Vagina (tissue), 2 donors: ENCODE data around the gene HK3. TPM values are rescaled to one million over a fixed set of nuclear protein-coding genes. Genes with fewer than 3 reads are reported as not detected.

Experiments used
- DNase-seq, 2 donors: peaks; one replicate each; pipeline ENCODE4 v3.0.0-alpha.2; 2017; ENCODE audit errors: extremely low spot score in 2 of 2
- H3K27ac ChIP-seq: fragments of 200-600 bp; sonication (generic); one replicate; pipeline ENCODE4 v1.5.1; 2019
- H3K27me3 ChIP-seq: fragments of 200-600 bp; sonication (generic); one replicate; pipeline ENCODE4 v1.5.1; 2019
- H3K36me3 ChIP-seq, 2 donors: fragments of 200-600 bp; sonication (generic); one replicate each; pipeline ENCODE4 v1.5.1; 2017 to 2019
- H3K4me1 ChIP-seq: fragments of 200-600 bp; sonication (generic); one replicate; pipeline ENCODE4 v1.5.1; 2019
- H3K4me3 ChIP-seq, 2 donors: fragments of 200-600 bp; sonication (generic); 1 replicate in 1 of 2; 2 replicates in 1 of 2; pipeline ENCODE4 v1.5.1; 2016 to 2019
- H3K9me3 ChIP-seq: fragments of 200-600 bp; sonication (generic); one replicate; pipeline ENCODE4 v1.5.1; 2019
- CTCF ChIP-seq, 3 experiments: fragments of 450-650 bp in 2 of 3; fragments of 200-600 bp in 1 of 3; sonication (generic) in 1 of 3; IDR thresholded peaks; one replicate each; pipeline ENCODE4 v1.5.1; 2017 to 2019; ENCODE audit warnings: antibody characterized with exemption in 3 of 3, mild to moderate bottlenecking in 2 of 3, moderate library complexity in 2 of 3
- POLR2A ChIP-seq, 2 donors: fragments of 450-650 bp; IDR thresholded peaks; one replicate each; pipeline ENCODE4 v1.6.1; 2017; ENCODE audit warnings: antibody characterized with exemption in 2 of 2, mild to moderate bottlenecking in 2 of 2, moderate library complexity in 2 of 2
- POLR2AphosphoS5 ChIP-seq, 2 donors: sonication (generic); formaldehyde crosslinking; IDR thresholded peaks; one replicate each; pipeline ENCODE4 v1.9.0; 2017; ENCODE audit warnings: antibody characterized with exemption in 2 of 2, mild to moderate bottlenecking in 2 of 2, low read depth in 1 of 2; ENCODE audit not compliant: insufficient read depth in 1 of 2
- intact Hi-C: fragments of 100-400 bp; cut with DNase I; formaldehyde crosslinking; loops from one replicate; pipeline ENCODE4 v1.15.1; 2023
- total RNA-seq: library from RNA; depleted of rRNA; stranded (reverse); fragments of >200 nt; gene quantifications from one replicate; pipeline ENCODE4 v1.2.3, GENCODE V29; 2016

The HK3 gene
- total RNA-seq, 1 donor from 2014 or later = 7.4 TPM

GRCh38 chr5:176837707-176838115, 61.4 kb downstream of the HK3 start:
- Histone ChIP-seq H3K36me3 (no peaks in the 10 kb centered on the region), H3K4me1 (no peaks in the 10 kb centered on the region), H3K4me3 (no peak overlapping the region), H3K27ac (no peak overlapping the region), H3K27me3 (no peaks in the 10 kb centered on the region), H3K9me3 (no peaks in the 10 kb centered on the region)
- TF ChIP-seq CTCF (IDR thresholded peaks at IDR 0.05) (no peak), POLR2AphosphoS5 (IDR thresholded peaks at IDR 0.05; ENCODE audit: insufficient read depth in 1 of 2, low read depth in 1 of 2) (peak in 1 of 2 donors; percentile 22)
- DNase-seq = no peak
- intact Hi-C loops = no loop called here

GRCh38 chr5:176836811-176837706, 62.1 kb downstream of the HK3 start:
- H3K27me3 ChIP-seq = no peaks in the 10 kb centered on the region
- no peaks in the 10 kb centered on the region for H3K9me3 ChIP-seq
- intact Hi-C loops = no loop called here
- H3K4me3 ChIP-seq = no peak overlapping the region
- no peak overlapping the region for H3K27ac ChIP-seq
- H3K4me1 ChIP-seq = no peaks in the 10 kb centered on the region
- no peak for DNase-seq
- H3K36me3 ChIP-seq = no peaks in the 10 kb centered on the region
- TF ChIP-seq CTCF (IDR thresholded peaks at IDR 0.05) (no peak), POLR2A (IDR thresholded peaks at IDR 0.05) (no peak), POLR2AphosphoS5 (IDR thresholded peaks at IDR 0.05; ENCODE audit: insufficient read depth in 1 of 2, low read depth in 1 of 2) (no peak)

DNA sequence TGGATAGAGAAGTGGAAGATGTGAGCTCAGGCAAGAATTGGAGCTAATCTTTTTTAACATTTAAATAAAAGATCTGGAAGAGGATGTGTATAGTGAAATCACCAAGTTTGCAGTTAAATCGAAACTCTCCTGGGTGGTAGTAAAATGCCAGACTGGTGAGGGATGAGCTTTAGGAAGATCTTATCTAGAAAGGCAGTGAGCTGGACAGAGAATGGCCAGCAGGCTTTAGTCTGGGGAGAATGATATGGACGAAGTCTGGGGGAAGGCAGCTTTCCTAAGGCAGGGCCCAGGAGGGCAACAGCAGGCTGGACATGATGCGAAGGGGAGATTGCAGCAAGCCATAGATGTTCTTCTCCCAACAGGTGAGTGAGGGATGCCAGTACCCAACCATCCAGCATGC, 63.2 kb downstream of the HK3 start:
- intact Hi-C loops = no loop called here
- no peak for DNase-seq

DNA sequence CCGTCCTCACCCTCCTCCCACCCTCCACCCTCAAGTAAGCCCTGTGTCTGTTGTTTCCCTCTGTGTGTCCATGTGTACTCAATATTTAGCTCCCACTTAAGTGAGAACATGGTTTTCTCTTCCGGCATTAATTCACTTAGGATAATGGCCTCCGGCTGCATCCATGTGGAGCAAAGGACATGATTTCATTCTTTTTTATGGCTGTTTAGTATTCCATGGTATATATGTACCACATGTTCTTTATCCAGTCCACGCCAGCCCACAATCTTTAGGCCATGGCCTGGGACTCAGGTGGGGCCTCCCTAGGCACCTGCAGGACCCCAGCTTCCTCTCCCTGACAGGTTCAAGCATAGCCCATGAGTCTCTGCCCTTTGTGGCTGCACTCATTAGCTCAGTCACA, 65.9 kb downstream of the HK3 start:
- intact Hi-C loops = no loop called here
- Histone ChIP-seq H3K27ac (no peak overlapping the region), H3K4me1 (no peaks in the 10 kb centered on the region), H3K9me3 (no peaks in the 10 kb centered on the region), H3K27me3 (no peaks in the 10 kb centered on the region), H3K4me3 (no peak overlapping the region), H3K36me3 (no peaks in the 10 kb centered on the region)
- TF ChIP-seq POLR2AphosphoS5 (IDR thresholded peaks at IDR 0.05; ENCODE audit: insufficient read depth in 1 of 2, low read depth in 1 of 2) (no peak), CTCF (IDR thresholded peaks at IDR 0.05) (no peak), POLR2A (IDR thresholded peaks at IDR 0.05) (no peak)
- no peak for DNase-seq

More for the DNA sequence above, 63.2 kb downstream of the HK3 start:
- H3K36me3 ChIP-seq = no peaks in the 10 kb centered on the region
- H3K4me3 ChIP-seq = no peak overlapping the region
- H3K4me1 ChIP-seq = no peaks in the 10 kb centered on the region
- TF ChIP-seq POLR2AphosphoS5 (IDR thresholded peaks at IDR 0.05; ENCODE audit: insufficient read depth in 1 of 2, low read depth in 1 of 2) (no peak), CTCF (IDR thresholded peaks at IDR 0.05) (no peak), POLR2A (IDR thresholded peaks at IDR 0.05) (no peak)
- no peak overlapping the region for H3K27ac ChIP-seq
- no peaks in the 10 kb centered on the region for H3K9me3 ChIP-seq
- no peaks in the 10 kb centered on the region for H3K27me3 ChIP-seq

- no peaks in the 10 kb centered on the region for H3K4me1 ChIP-seq
- no peak for DNase-seq
- H3K27ac ChIP-seq = no peak overlapping the region
- no peaks in the 10 kb centered on the region for H3K27me3 ChIP-seq
- TF ChIP-seq CTCF (IDR thresholded peaks at IDR 0.05) (no peak), POLR2A (IDR thresholded peaks at IDR 0.05) (no peak), POLR2AphosphoS5 (IDR thresholded peaks at IDR 0.05; ENCODE audit: insufficient read depth in 1 of 2, low read depth in 1 of 2) (no peak)
- no peak overlapping the region for H3K4me3 ChIP-seq
- no peaks in the 10 kb centered on the region for H3K36me3 ChIP-seq
- intact Hi-C loops = no loop called here
- no peaks in the 10 kb centered on the region for H3K9me3 ChIP-seq
Measured at GRCh38 chr5:176832162-176832561, 67.0 kb downstream of the HK3 start.
